Measurements from ENCODE around the gene FIBCD1. TPM values are rescaled to one million over a fixed set of nuclear protein-coding genes. Genes with fewer than 3 reads are reported as not detected.

The FIBCD1 gene
- total RNA-seq, 1 experiment from 2014 or later: 1.4 TPM

DNA sequence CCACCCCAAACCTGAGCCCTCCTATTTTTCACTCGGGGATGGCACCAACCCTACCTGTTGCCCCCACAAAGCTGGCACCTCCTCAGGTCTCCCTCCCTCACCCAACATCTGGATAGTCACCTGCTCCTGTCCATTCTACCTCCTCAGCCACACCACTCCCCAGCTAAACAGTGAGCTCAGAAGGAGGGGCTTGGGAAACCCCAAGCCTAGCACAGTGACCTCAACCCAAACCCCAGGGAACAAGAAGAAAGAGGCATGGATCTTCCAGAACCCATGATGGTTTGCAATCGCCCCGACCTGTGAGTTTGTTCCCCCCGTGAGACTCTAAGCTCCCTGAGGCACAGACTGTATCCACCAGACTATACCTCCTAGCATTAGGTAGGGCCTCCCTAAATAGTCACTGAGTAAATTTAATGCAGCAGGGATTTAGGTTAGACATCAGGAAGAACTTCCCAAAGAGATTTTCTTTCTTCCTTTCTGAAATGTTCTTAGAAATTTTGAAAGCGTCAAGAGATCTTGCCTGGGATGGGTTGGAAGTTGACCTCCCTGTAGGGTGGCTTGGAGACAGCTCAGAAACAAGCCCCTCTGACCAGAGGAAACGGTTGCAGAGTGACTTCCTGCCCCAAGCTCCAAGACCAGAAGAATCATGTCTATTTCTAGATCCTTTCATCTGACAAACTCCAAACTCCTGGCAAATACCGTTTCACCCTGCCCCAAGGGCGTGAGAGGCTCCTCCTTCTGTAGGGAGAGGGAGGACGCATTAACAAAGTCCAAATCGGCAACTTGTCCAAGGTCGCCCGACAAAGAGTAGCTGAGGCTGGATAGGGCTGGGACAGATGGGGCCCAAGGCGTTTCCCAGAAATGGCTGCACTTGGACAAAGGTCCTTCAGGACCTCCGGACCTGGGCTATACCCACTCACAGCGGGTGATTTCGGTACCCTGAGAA, 4.1 kb downstream of the FIBCD1 start:
- H3K4me3 Mint-ChIP-seq (ENCODE audit: low read depth, unreplicated experiment): no peak overlapping the region

GRCh38 chr9:130934246-130934645, 4.8 kb downstream of the FIBCD1 start:
- Mint-ChIP-seq H3K36me3 (ENCODE audit: insufficient read depth, unreplicated experiment) (peaks cover 6% of the 10 kb centered on the region), H3K27me3 (ENCODE audit: unreplicated experiment) (peaks cover 55% of the 10 kb centered on the region), H3K4me3 (ENCODE audit: low read depth, unreplicated experiment) (no peak overlapping the region), H3K9me3 (ENCODE audit: low read depth, unreplicated experiment) (no peaks in the 10 kb centered on the region), H3K4me1 (ENCODE audit: low read depth, unreplicated experiment) (peaks cover 25% of the 10 kb centered on the region), H3K27ac (ENCODE audit: unreplicated experiment) (no peak overlapping the region)
- intact Hi-C loops (cut with micrococcal nuclease; ENCODE audit: unreplicated experiment): no loop called here
- no TSS peak for BruUV-seq (replicated peaks)
- CTCF ChIA-PET: interaction anchor here (0.7 kb wide), 1 partner anchor 29 kb away, joined by 3 read pairs; no protein-coding TSS in a partner anchor
- no peak for TF ChIP-seq CTCF (IDR thresholded peaks at IDR 0.05; ENCODE audit: unreplicated experiment)
- DNase-seq: no peak

More for the DNA sequence above, 4.1 kb downstream of the FIBCD1 start:
- Mint-ChIP-seq H3K4me1 (ENCODE audit: low read depth, unreplicated experiment) (peaks cover 25% of the 10 kb centered on the region), H3K36me3 (ENCODE audit: insufficient read depth, unreplicated experiment) (peaks cover 6% of the 10 kb centered on the region), H3K27ac (ENCODE audit: unreplicated experiment) (no peak overlapping the region), H3K27me3 (ENCODE audit: unreplicated experiment) (peaks cover 57% of the 10 kb centered on the region), H3K9me3 (ENCODE audit: low read depth, unreplicated experiment) (no peaks in the 10 kb centered on the region)
- BruUV-seq (replicated peaks): no TSS peak
- DNase-seq: no peak
- no peak for TF ChIP-seq CTCF (IDR thresholded peaks at IDR 0.05; ENCODE audit: unreplicated experiment)
- CTCF ChIA-PET: interaction anchor here (0.6 kb wide), 1 partner anchor 27 kb away, joined by 3 read pairs; no protein-coding TSS in a partner anchor
- intact Hi-C loops (cut with micrococcal nuclease; ENCODE audit: unreplicated experiment): no loop called here

- no TSS peak for BruUV-seq (replicated peaks)
- intact Hi-C loops (cut with micrococcal nuclease; ENCODE audit: unreplicated experiment): no loop called here
- Mint-ChIP-seq H3K27me3 (ENCODE audit: unreplicated experiment) (peaks cover 46% of the 10 kb centered on the region), H3K27ac (ENCODE audit: unreplicated experiment) (no peak overlapping the region), H3K4me1 (ENCODE audit: low read depth, unreplicated experiment) (peaks cover 26% of the 10 kb centered on the region), H3K36me3 (ENCODE audit: insufficient read depth, unreplicated experiment) (no peaks in the 10 kb centered on the region), H3K4me3 (ENCODE audit: low read depth, unreplicated experiment) (no peak overlapping the region), H3K9me3 (ENCODE audit: low read depth, unreplicated experiment) (no peaks in the 10 kb centered on the region)
- DNase-seq: no peak
- no peak for TF ChIP-seq CTCF (IDR thresholded peaks at IDR 0.05; ENCODE audit: unreplicated experiment)
- CTCF ChIA-PET: interaction anchor here (0.6 to 0.7 kb wide), 2 partner anchors 28 to 522 kb away, joined by 3 read pairs; no protein-coding TSS in a partner anchor
Measured at GRCh38 chr9:130933114-130934046, 5.7 kb downstream of the FIBCD1 start.

Measured in Calu3 (cell line).